GM19395 (cell line): ENCODE results near the gene CITED4.
"Not testable (repeated sequence)": the region's sequence is repeated elsewhere in the genome, so short reads cannot be mapped to it uniquely, and the experiment has no call there.

ENCODE experiments used
- ATAC-seq: cut with Tn5 transposase; IDR thresholded peaks from one replicate; pipeline ENCODE4 v1.9.1; 2021; ENCODE audit warnings: mild to moderate bottlenecking, moderate library complexity; ENCODE audit not compliant: unreplicated experiment

Gene CITED4, protein sequence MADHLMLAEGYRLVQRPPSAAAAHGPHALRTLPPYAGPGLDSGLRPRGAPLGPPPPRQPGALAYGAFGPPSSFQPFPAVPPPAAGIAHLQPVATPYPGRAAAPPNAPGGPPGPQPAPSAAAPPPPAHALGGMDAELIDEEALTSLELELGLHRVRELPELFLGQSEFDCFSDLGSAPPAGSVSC

DNA sequence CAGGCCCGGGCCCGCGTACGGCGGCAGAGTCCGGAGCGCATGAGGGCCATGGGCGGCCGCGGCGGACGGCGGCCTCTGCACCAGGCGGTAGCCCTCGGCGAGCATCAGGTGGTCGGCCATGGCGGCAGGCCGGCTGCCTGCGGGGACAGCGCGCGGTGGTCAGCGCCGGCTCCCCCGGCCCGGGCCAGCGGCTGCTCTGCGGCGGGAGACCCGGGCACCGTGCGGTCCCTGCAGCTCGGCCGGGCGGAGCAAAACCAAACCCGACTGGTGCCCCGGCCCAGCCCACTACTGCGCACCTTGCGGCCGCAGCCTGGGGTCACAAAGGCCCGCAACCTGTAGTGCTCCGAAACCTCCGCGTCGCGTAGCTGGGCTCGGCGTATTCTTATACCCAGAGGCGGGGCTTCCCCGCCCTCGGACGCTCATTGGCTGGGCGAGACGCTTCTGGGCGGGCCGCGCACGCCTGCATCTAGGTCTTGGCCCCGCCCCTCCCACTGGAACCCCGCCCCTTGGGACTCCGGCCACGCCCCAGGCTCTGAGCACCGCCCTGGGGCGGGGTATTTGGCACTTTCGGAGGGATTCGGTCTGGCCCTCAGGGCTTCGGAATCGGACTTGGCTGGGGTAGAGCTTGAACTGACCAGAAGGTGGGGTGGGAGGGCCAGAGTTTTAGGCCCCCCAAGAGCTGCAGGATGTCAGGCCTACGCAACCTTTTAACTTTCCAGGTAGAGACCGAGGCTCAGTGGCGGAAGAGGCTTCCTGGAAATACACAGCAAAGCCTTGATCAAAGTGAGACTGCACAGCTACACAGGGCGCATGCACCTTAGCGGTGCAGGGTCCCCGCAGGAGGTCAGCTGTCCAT lies at the start of gene CITED4:
Gene CITED4 (minus strand): TSS at position 356 of the 856 bp plus-strand sequence. CDS start 236 bp downstream, at position 120.
- ATAC-seq = peak; percentile 95

DNA sequence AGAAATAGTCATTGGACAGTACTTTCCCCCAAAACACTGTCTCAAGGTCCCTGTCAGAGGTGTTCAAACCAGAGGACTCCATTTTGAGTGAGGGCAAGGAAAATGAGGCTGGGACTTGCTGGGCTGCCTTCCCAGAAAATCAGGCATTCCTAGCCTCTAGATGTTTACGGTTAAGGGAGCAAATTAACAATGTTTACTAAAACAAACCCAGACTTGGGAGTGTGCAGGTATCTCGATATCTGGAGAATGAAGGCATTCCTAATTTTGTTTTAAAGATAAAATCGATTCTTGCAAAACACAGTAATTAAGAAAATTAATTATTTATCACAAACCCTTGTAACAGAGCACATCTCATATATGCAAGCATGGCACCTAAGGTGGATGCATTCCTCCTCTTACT lies 48.9 kb upstream of the CITED4 start:
- no peak for ATAC-seq

DNA sequence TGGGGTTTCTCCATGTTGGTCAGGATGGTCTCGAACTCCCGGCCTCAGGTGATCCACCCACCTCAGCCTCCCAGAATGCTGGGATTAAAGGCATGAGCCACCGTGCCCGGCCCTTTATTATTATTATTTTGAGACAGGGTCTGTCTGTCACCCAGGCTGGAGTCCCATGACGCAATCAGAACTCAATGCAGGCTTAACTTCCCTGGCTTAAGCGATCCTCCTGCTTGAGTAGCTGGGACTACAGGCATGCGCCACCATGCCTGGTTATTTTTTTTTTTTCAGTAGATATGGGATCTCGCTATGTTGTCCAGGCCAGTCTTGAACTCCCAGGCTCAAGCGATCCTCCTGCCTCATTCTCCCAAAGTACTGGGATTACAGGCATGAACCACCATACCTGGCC lies 47.1 kb upstream of the CITED4 start:
- no peak for ATAC-seq

DNA sequence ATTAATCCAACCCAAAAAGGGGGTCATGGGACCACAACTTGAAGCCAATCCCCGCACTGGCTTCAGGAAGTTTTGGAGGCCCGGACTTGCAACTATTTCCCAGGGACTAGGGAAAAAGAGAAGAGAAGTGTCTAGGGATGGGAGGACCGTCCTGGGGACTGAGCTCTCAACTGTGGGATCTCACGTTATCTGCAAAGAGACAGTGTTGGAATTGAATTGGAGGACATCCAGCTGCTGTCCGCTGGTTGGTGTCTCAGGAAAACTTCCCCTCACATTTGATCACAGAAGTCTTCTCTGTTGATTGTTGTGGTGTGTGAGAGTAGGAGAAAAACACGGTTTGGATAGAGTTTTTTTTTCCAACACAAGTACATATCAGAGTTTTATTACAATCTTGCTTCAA lies 46.2 kb upstream of the CITED4 start:
- no peak for ATAC-seq

DNA sequence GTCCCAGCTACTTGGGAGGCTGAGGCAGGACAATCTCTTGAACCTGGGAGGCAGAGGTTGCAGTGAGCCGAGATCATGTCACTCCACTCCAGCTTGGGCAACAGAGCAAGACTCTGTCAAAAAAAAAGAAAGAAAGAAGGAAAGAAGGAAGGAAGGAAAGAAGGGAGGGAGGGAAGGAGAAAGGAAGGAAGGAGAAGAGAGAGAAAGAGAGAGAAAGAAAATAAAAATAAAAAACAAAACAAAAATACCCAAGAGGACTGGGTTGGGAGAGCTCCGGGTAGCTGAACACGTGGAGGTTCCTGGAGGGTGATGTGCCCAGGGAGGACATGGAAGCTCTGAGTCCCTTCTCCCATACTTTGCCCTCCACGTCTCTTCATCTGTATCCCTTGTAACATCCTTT lies 45.7 kb upstream of the CITED4 start:
- ATAC-seq = no peak

DNA sequence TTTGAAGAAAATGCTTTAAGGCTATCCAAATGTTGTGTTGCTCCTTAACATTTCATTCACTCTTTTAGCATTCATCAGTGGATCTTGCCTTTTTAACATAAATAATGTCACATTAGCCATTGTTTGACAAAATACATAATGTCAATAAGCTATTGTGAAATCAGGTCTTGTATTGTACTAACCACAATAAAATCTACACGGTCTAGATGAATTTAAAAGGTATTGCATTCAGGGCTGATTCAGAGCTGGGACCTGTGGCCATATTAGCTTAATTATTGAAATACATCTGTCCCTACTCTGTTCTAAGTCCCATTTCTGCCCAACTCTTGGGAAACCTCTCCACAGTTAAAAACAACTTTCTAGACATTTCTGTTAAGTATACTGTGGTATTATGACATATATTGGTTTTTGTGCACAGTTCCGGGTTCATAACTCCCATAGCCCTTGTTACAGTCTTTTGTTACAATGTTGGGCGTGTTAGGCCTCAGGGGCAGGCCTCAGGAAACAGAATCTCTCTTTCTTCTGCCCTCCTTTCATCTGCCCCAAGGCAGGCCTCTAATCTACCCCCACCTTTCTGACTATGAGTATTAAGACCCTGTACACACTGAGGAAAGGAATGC lies 44.7 kb upstream of the CITED4 start:
- ATAC-seq = no peak

DNA sequence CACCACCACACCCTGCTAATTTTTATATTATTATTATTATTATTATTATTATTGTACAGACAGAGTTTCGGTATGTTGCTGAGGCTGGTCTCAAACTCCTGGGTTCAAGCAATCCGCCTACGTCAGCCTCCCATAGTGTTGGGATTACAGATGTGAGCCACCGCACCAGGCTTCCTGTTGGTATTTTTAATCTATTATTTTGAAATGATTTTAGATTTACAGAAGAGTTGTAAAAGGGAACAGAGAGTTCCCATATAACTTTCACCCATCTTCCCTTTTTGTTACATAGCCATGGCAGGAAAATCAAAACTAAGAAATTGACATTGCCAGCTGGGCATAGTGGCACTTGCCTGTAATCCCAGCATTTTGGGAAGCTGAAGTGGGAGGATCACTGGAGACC lies 42.9 kb upstream of the CITED4 start:
- ATAC-seq = no peak

DNA sequence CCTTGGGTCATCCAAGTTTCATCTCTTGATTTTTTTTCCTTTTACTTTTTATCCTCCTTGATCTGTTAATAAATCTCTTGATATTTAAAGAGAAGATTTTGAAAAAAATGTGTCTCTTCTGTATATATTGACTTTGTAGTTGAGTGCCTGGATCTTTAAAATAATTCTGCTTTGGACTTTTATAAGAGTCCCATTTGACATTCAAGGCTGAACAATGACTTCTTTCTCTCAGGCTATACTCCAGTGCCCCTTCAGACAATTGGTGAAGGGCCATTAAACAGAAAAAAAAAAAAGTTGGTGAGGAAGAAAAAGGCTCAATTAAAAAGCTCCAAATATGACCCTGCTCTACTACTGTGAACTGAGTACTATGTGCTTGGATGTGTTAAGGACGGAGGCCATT lies 40.9 kb upstream of the CITED4 start:
- no peak for ATAC-seq

DNA sequence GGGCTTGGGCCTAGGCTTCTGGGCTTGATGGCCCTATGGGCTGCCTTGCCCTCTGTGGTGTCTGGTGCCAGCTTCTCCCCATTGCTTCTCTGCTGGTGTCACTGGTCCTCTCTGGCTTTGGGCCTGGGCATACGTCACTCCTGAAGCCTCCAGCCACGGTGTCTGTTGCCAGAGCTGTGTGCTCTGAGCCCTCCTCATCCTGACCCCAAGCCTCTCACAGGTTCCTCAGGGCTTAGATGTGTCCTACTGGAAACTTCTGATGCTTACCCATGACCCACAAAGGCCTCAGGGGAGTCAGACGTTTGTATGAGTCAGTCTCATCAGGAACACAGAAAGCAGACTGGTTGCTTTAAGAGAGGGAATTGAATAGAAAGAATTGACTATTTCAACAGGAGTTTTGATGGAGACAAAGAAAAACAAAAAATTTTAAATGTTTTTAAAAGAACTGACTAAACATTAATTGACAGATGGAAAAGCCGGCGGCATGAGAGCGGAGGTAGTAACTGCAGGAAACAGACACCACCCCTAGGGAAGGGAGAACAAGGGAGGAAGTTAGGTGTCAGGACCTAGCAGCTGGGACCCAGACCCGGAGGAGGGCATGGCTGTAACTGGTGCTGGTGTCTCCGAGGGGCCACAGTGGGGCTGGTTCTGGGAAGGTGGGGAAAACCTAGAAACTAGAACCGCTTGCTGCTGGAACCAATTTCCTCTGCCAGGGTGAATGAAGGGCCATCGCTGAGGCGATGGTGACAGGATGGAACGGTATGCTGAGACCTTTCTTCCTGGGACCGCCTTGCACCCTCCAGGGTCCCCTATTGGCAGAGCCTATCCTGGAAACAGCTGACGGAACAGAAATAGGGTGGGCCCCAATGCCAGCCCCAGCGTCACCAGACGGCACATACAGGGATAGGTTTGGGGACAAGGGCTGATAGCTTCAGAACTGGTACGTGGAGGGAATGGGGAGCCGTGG lies 40.0 kb upstream of the CITED4 start:
- ATAC-seq = no peak

DNA sequence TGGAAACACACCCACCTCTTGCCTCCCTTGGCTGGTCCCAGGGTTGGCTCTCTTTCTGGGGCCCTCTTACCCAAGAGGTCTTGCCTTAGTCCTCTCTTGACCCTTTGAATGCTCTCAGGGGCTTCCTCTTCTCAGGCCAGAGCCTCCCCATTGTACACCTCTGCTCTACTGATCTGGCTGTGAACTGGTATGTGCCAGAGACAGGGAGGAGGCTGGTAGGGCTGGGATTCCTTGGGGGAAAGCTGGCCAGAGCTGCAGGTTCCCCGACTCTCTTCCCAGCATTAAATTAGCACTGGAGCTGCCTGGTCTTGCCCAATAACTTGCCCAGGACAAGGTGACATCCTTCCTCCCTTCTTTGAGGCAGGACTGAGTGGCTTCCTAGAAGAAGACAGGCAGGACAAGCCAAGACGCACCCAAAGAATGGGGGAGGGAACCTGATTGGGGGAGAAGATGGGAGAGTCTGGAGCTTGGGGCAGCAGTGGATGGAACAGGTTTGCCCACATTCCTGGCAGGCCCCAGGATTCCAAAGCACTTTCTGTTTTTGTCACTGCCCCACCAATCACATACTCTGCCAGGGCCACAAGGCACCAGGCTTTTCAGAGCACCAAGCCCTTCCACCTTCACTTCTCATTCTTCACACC lies 37.2 kb upstream of the CITED4 start:
- ATAC-seq = no peak

DNA sequence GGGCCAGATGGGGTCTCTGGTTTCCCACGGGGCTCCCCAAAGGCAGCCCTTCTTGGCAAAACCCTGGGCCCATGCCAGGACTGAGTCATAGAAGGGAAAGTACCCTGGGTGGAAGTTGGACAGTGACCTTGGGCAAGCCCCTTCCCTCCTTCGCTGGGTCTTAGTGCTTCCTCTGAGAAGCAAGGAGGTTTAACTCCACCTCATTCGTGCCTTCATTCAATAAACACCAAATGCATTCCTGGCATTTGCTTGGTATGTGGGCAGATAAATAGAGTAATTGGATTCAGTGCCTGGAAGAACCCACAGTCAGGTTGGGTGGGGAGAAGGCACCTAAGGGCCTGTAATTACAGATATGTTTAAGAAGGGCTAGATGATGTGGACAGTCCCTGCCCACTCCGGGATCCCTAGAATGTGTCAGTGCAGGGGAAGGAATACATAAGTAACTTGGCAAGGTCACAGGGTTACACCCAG lies 36.3 kb upstream of the CITED4 start:
- no peak for ATAC-seq

DNA sequence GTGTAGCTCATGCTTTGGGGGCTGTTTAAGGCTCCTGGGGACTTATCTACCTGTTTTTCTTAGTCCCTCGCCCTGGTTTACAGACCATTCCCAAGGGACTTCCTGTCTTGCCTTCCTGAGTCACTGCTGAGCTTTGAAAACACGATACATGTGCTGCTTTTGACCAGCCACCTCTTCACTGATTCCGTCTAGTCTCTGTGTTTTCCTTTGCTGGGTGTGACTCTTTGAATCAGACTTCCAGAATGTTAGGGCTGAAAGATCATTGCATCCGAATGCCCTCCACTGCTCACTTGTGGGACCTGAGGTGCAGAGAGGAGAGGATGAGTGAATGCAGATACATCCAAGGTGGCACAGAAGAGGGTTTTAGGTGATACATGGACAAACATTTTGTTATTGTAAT lies 35.4 kb upstream of the CITED4 start:
- ATAC-seq = no peak

DNA sequence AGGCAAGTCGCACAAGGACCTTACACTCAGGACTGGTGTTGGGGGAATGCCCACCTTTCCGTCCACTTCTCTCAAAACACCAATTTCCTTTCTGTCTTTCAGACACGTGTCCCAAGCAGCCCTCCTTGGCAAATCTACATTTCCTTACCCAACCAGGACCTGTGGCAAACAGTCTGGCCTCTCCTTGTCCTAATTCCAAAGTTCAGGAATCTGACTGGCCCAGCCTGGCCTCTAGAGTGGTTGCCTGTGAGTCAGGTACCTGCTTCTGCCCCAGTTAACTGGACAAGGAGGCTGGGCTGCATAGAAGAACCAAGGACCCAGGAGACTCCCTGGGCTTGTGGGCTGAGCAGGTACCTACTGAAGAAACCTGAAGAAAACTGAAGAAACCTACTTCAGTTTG lies 34.3 kb upstream of the CITED4 start:
- no peak for ATAC-seq

DNA sequence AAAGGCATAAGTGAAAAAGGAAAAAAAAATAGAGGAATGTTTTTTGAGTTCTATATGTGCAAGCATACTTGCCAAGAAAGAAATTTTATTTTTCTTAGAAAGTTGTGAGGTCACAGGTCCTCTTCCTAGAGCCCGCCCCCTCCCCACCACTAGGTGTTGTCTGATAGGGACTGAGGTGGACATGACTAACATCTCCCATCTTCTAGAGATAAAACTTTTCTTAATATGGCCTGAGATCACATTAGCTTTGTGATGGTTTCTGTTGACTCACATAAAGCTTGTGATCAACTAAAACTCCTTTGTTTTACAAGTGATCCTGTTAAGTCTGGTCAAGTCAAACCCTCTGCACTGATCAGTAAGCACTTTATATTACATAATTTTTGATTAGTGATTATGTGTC lies 33.4 kb upstream of the CITED4 start:
- ATAC-seq = no peak

DNA sequence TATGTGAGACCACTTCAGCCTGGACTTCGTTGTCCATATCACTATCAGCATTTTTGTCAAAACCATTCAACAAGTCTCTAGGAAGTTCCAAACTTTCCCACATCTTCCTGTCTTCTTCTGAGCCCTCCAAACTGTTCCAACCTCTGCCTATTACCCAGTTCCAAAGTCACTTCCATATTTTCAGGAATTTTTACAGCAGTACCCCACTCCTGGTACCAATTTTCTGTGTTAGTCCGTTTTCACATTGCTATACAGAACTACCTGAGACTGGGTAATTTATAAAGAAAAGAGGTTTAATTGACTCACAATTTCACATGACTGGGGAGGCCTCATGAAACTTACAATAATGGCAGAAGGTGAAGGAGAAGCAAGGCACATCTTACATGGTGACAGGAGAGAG lies 32.7 kb upstream of the CITED4 start:
- not testable (repeated sequence) for ATAC-seq

DNA sequence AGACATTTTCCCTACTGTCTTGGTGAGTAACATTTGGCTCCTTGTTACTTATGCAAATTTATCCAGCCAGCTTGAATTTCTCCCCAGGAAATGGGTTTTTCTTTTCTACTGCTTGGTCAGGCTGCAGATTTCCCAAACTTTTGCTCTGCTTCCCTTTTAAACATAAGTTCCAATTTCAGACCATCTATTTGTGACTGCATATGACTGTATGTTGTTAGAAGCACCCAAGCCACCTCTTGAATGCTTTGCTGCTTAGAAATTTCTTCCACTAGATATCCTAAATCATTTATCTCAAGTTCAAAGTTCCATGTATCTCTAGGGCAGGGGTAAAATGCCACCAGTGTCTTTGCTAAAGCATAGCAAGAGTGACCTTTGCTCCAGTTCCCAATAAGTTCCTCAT lies 32.3 kb upstream of the CITED4 start:
- ATAC-seq = no peak

DNA sequence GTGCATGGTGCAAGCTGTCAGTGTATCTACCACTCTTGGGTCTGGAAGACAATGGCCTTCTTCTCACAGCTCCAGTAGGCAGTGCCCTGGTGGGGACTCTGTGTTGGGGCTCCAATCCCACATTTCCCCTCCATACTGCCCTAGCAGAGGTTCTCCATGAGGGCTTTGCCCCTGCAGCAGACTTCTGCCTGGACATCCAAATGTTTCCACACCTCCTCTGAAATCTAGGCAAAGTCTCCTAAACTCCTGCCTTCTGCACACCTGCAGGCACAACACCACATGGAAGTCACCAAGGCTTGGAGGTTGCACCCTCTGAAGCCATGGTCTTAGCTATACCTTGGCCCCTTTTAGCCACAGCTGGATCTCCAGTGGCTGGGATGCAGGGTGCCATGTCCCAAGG lies 31.8 kb upstream of the CITED4 start:
- no peak for ATAC-seq

DNA sequence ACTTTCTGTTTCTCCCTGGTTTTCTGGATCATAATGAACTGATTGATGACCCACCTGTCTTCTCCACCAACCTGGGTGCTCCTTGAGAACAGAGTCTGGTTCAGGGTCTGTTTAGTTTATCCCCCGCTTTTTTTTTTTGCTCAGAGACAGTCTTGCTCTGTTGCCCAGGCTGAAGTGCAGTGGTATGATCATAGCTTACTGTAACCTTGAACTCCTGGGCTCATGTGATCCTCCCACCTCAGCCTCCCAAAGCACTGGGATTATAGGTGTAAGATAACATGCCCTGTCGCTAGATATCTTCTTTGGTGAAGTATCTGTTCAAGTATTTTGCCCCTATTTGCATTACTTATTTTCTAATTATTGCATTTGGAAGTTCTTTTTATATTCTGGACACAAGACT lies 30.2 kb upstream of the CITED4 start:
- ATAC-seq = no peak

DNA sequence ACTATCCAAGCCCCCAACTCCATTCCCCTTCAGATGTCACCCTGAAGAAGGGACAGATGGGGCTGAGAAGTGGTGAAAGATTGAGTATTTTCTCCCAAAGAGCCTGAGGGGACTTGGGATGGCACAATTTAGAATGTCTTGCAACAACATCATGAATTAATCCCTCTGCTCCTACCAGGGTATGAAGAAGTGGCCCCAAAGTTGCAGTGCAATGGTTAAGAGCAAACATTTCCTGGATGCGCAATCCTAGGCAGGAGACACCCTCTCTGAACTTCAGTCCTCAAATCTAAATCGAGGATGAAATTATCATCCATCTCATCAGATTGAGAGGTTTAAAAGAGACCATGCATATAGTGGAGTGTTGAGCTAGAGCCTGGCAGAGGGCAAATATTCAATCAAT lies 28.6 kb upstream of the CITED4 start:
- ATAC-seq = no peak

DNA sequence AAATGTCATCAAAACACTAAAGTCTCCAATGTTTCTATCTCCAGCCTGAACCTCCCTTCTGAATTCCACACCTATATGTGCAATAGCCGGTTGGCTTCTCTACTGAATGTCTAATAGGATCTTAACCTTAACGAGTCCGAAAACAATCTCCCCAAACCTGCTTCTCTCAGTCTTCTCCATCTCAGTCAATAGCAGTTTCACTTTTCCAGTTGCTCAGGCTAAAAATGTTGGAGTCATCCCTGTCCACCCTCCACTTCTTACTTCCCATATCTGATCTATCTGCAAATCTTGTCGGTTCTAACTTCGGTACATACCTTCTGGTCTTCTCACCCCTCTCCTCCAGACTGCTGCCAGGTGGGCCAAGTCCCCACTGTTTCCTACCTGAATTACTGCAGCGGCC lies 25.5 kb upstream of the CITED4 start:
- ATAC-seq = no peak

DNA sequence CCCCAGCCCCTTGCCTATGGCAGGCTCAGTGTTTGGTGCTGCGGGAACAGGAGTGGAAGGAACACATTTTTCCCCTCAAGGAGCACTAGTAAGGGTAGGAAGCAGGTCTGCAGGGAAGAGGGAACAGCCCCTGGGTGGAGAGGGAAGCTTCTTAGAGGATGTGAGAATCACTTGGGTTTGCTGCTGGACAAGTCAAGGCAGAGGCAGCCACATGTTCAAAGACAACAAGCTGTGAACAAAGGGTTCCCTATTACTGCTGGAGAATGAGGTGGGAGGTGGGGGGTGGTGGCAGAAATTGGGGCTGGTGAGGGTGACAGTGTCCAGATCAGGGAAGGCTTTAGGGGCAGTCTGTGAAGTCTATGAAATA lies 24.8 kb upstream of the CITED4 start:
- no peak for ATAC-seq
